ENCODE results near the gene PDZD2. TPM values are rescaled to one million over a fixed set of nuclear protein-coding genes. Genes with fewer than 3 reads are reported as not detected.

PDZD2 gene
- total RNA-seq, 4 donors from 2014 or later, result 34.1 to 91.4 (median 51.0) TPM

- no peak for TF ChIP-seq CTCF (IDR thresholded peaks at IDR 0.05; ENCODE audit: low read depth)
These were observed 296.8 kb downstream of the PDZD2 start for GRCh38 chr5:31935496-31936369.

- no peak for TF ChIP-seq CTCF (IDR thresholded peaks at IDR 0.05; ENCODE audit: low read depth)
These were observed 297.8 kb downstream of the PDZD2 start for GRCh38 chr5:31936683-31937082.

GRCh38 chr5:31937226-31937625 lies 298.3 kb downstream of the PDZD2 start:
- TF ChIP-seq CTCF (IDR thresholded peaks at IDR 0.05; ENCODE audit: low read depth), result no peak

- no peak for TF ChIP-seq CTCF (IDR thresholded peaks at IDR 0.05; ENCODE audit: low read depth)
These were observed 298.8 kb downstream of the PDZD2 start for GRCh38 chr5:31937703-31938102.

- TF ChIP-seq CTCF (IDR thresholded peaks at IDR 0.05; ENCODE audit: low read depth), result no peak
These were observed 300.2 kb downstream of the PDZD2 start for GRCh38 chr5:31939151-31939550.

- TF ChIP-seq CTCF (IDR thresholded peaks at IDR 0.05; ENCODE audit: low read depth), result no peak
These were observed 302.3 kb downstream of the PDZD2 start for GRCh38 chr5:31941151-31941755.

- TF ChIP-seq CTCF (IDR thresholded peaks at IDR 0.05; ENCODE audit: low read depth), result no peak
These were observed 303.6 kb downstream of the PDZD2 start for GRCh38 chr5:31942546-31942945.

Measured in subcutaneous adipose tissue (tissue), 4 donors.